H1 (cell line): Measurements from ENCODE around the gene MYL6.
A peak's percentile ranks its signal among the peaks of the same experiment; 100 is the strongest.

ENCODE experiments used
- POLR2A ChIP-seq, 2 experiments: IDR thresholded peaks; 1 replicate in 1 of 2; 2 replicates in 1 of 2; pipeline ENCODE4 v1.6.1; 2011; ENCODE audit warnings: low read depth in 2 of 2, low read length in 2 of 2, mild to moderate bottlenecking in 2 of 2; ENCODE audit errors: control extremely low read depth in 1 of 2
- TF ChIP-seq, protein P1 (sequence below), 3 experiments: IDR thresholded peaks; 1 replicate in 2 of 3; 2 replicates in 1 of 3; pipeline versions ENCODE4 v1.5.1 to v1.6.1; 2011; ENCODE audit warnings: low read length in 3 of 3, mild to moderate bottlenecking in 3 of 3, inconsistent platforms in 2 of 3, low read depth in 1 of 3, moderate library complexity in 1 of 3; ENCODE audit not compliant: insufficient read depth in 1 of 3; ENCODE audit errors: control extremely low read depth in 1 of 3
- TF ChIP-seq, protein P2 (sequence below): IDR thresholded peaks from 2 replicates; pipeline ENCODE4 v1.6.1; 2011; ENCODE audit warnings: low read depth, mild to moderate bottlenecking, low read length; ENCODE audit not compliant: insufficient read depth

DNA sequence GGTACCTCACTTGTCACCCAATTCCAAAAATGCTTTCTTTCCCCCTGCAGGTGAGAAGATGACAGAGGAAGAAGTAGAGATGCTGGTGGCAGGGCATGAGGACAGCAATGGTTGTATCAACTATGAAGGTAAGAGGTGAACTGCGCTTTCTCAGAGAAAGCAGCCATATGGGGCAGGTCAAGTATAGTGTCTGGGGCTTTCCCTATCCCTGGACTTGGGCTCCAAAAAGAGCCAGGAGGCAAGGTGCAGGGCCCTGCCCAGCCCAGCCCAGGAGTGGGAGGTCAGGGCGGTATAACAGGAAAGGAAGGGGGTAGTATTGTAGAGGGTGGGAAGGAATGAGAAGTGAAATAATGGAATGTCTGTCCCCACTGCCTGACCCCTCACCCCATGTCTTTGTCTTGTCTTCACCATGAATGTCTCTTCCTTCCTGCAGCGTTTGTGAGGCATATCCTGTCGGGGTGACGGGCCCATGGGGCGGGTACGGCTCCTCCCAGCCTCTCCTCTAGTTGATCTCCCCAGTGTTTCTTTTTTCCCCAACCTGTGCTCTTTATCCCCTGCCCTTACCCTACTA, 2.1 kb downstream of the MYL6 start:
- TF ChIP-seq, protein P1, sequence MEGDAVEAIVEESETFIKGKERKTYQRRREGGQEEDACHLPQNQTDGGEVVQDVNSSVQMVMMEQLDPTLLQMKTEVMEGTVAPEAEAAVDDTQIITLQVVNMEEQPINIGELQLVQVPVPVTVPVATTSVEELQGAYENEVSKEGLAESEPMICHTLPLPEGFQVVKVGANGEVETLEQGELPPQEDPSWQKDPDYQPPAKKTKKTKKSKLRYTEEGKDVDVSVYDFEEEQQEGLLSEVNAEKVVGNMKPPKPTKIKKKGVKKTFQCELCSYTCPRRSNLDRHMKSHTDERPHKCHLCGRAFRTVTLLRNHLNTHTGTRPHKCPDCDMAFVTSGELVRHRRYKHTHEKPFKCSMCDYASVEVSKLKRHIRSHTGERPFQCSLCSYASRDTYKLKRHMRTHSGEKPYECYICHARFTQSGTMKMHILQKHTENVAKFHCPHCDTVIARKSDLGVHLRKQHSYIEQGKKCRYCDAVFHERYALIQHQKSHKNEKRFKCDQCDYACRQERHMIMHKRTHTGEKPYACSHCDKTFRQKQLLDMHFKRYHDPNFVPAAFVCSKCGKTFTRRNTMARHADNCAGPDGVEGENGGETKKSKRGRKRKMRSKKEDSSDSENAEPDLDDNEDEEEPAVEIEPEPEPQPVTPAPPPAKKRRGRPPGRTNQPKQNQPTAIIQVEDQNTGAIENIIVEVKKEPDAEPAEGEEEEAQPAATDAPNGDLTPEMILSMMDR (IDR thresholded peaks at IDR 0.05; ENCODE audit: control extremely low read depth in 1 of 3, insufficient read depth in 1 of 3, low read depth in 1 of 3, low read length in 3 of 3): no peak
- TF ChIP-seq, protein P2, sequence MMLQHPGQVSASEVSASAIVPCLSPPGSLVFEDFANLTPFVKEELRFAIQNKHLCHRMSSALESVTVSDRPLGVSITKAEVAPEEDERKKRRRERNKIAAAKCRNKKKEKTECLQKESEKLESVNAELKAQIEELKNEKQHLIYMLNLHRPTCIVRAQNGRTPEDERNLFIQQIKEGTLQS: no peak
- peak in 1 of 2 experiments; percentile 86; a peak in 1 of 3 replicates for TF ChIP-seq POLR2A (IDR thresholded peaks at IDR 0.05; ENCODE audit: control extremely low read depth in 1 of 2, low read depth in 2 of 2, low read length in 2 of 2)
